HEK293T (cell line): ENCODE data around the gene CEP20.

ENCODE experiments used
- CTCF ChIA-PET: fragments of 350-600 bp; formaldehyde crosslinking; extraction: SDS; loops from one replicate; lab custom pipeline; 2021; ENCODE audit warnings: antibody characterized with exemption, inconsistent platforms; lab: Yijun Ruan, JAX
- POLR2A ChIA-PET: fragments of 350-600 bp; formaldehyde crosslinking; extraction: SDS; loops from one replicate; lab custom pipeline; 2020; ENCODE audit warnings: antibody characterized with exemption, inconsistent platforms; lab: Yijun Ruan, JAX
- DNase-seq: peaks from one replicate; pipeline ENCODE4 v3.0.0; 2012; ENCODE audit warnings: mixed read lengths; ENCODE audit errors: extremely low spot score
- ARNT ChIP-seq: fragments of 450-650 bp; IDR thresholded peaks from 2 replicates; pipeline ENCODE4 v1.6.1; 2017; ENCODE audit warnings: mild to moderate bottlenecking
- BHLHE40 ChIP-seq: fragments of 450-650 bp; IDR thresholded peaks from 2 replicates; pipeline ENCODE4 v1.6.1; 2016; ENCODE audit warnings: mild to moderate bottlenecking, moderate library complexity, borderline replicate concordance
- CTBP1 ChIP-seq: fragments of 450-650 bp; IDR thresholded peaks from 2 replicates; pipeline ENCODE4 v1.6.1; 2016; ENCODE audit warnings: borderline replicate concordance
- ELF4 ChIP-seq: fragments of 450-650 bp; IDR thresholded peaks from 2 replicates; pipeline ENCODE4 v1.6.1; 2017; ENCODE audit warnings: antibody characterized with exemption
- FOXA1 ChIP-seq: fragments of 450-650 bp; IDR thresholded peaks from 2 replicates; pipeline ENCODE4 v1.6.1; 2016; ENCODE audit warnings: mild to moderate bottlenecking
- FOXK2 ChIP-seq: fragments of 450-650 bp; IDR thresholded peaks from 2 replicates; pipeline ENCODE4 v1.6.1; 2016; ENCODE audit warnings: mild to moderate bottlenecking
- FOXM1 ChIP-seq: fragments of 450-650 bp; IDR thresholded peaks from 2 replicates; pipeline ENCODE4 v1.6.1; 2017; ENCODE audit warnings: mild to moderate bottlenecking, borderline replicate concordance
- HDGF ChIP-seq: fragments of 450-650 bp; IDR thresholded peaks from 2 replicates; pipeline ENCODE4 v1.6.1; 2017; ENCODE audit warnings: antibody characterized with exemption, borderline replicate concordance
- L3MBTL2 ChIP-seq: fragments of 450-650 bp; conservative IDR thresholded peaks from 2 replicates; pipeline ENCODE4 v1.6.1; 2016; ENCODE audit warnings: mild to moderate bottlenecking
- LEF1 ChIP-seq: fragments of 450-650 bp; IDR thresholded peaks from 2 replicates; pipeline ENCODE4 v1.6.1; 2017; ENCODE audit warnings: mild to moderate bottlenecking, borderline replicate concordance
- NFRKB ChIP-seq: fragments of 450-650 bp; IDR thresholded peaks from 2 replicates; pipeline ENCODE4 v1.6.1; 2016; ENCODE audit warnings: mild to moderate bottlenecking, moderate library complexity
- SP1 ChIP-seq: fragments of 450-650 bp; IDR thresholded peaks from 2 replicates; pipeline ENCODE4 v1.6.1; 2017
- SUZ12 ChIP-seq: fragments of 450-650 bp; IDR thresholded peaks from 2 replicates; pipeline ENCODE4 v1.6.1; 2016; ENCODE audit warnings: mild to moderate bottlenecking
- TARDBP ChIP-seq: fragments of 450-650 bp; IDR thresholded peaks from 2 replicates; pipeline ENCODE4 v1.6.1; 2016
- ZNF384 ChIP-seq: fragments of 450-650 bp; IDR thresholded peaks from 2 replicates; pipeline ENCODE4 v1.6.1; 2016
- TF ChIP-seq, protein P1 (sequence below): fragments of 450-650 bp; IDR thresholded peaks from 2 replicates; pipeline ENCODE4 v1.6.1; 2016

CEP20 gene

GRCh38 chr16:15900901-15901500 is 12.6 kb upstream of the CEP20 start:
- DNase-seq, result no peak
- TF ChIP-seq SP1 (no peak), LEF1 (no peak)
- ChIA-PET CTCF (no interaction called here), POLR2A (interaction anchor here (2.8 kb wide), 1 partner anchor 13 kb away, joined by 22 read pairs; the partner anchor contains the start of gene CEP20)

GRCh38 chr16:15900357-15900756 is 12.0 kb upstream of the CEP20 start:
- POLR2A ChIA-PET, result interaction anchor here (2.8 kb wide), 1 partner anchor 12 kb away, joined by 22 read pairs; the partner anchor contains the start of gene CEP20
- CTCF ChIA-PET, result interaction anchor here (0.6 kb wide), 1 partner anchor 104 kb away, joined by 3 read pairs; no protein-coding TSS in a partner anchor
- DNase-seq, result no peak
- TF ChIP-seq, protein P1, sequence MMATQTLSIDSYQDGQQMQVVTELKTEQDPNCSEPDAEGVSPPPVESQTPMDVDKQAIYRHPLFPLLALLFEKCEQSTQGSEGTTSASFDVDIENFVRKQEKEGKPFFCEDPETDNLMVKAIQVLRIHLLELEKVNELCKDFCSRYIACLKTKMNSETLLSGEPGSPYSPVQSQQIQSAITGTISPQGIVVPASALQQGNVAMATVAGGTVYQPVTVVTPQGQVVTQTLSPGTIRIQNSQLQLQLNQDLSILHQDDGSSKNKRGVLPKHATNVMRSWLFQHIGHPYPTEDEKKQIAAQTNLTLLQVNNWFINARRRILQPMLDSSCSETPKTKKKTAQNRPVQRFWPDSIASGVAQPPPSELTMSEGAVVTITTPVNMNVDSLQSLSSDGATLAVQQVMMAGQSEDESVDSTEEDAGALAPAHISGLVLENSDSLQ, result no peak
- TF ChIP-seq FOXA1 (no peak), L3MBTL2 (no peak), HDGF (no peak), SP1 (no peak), ELF4 (no peak), SUZ12 (no peak), LEF1 (no peak), FOXM1 (no peak), ARNT (no peak)

- POLR2A ChIA-PET, result interaction anchor here (2.8 kb wide), 1 partner anchor 11 kb away, joined by 22 read pairs; the partner anchor contains the start of gene CEP20
- CTCF ChIA-PET, result interaction anchor here (0.6 kb wide), 1 partner anchor 105 kb away, joined by 3 read pairs; no protein-coding TSS in a partner anchor
- TF ChIP-seq SUZ12 (no peak), HDGF (no peak), FOXM1 (no peak), ZNF384 (no peak), TARDBP (no peak), L3MBTL2 (no peak), NFRKB (no peak), ELF4 (no peak), FOXA1 (no peak), CTBP1 (no peak), ARNT (no peak)
- TF ChIP-seq, protein P1, result no peak
- no peak for DNase-seq
These were observed 11.2 kb upstream of the CEP20 start for GRCh38 chr16:15899538-15900100.

DNA sequence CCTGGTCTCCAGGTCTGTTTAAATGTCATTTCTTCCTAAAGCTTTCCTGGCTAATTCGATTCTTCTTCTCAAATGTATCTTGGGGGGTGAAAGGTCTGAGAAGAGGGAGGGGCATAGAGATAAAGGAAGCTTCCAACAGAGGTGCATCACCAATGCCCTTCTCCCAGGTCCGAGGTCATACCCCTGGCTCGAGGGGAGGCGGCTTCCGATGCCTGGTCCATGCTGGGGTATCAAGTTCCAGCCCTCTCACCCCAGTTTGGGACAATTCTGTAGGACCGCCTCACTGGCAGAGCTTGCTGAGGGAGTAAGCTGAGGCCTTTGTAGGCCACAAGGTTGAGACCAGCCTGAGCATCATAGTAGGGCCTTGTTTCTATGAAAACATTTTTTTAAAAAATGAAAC is 10.3 kb upstream of the CEP20 start:
- POLR2A ChIA-PET, result interaction anchor here (2.8 kb wide), 1 partner anchor 10 kb away, joined by 22 read pairs; the partner anchor contains the start of gene CEP20
- no peak for DNase-seq
- no peak for TF ChIP-seq ARNT
- CTCF ChIA-PET, result no interaction called here

DNA sequence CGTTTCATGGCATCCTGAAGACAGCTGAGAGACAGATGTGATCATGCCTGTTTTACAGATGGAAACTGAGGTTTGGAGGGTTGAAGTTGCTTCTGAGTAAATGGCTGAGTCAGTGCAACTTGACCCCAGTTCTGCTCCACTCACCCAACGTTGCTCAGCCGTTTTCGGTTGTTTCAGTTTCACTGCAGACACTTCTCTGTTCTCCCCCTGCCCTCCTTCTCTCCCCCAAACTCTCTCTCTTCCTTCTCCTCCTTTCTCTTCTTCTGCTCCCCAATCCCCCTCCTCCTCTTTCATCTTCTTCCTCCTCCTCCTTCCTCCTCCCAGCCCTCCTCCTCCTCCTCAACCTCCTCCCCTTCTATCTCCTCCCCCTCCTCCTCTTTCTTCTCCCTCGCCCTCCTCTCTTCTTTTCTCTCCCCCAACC is 9.4 kb upstream of the CEP20 start:
- no peak for TF ChIP-seq L3MBTL2
- TF ChIP-seq HDGF, result no peak
- TF ChIP-seq, protein P1, result no peak
- no peak for TF ChIP-seq SUZ12
- TF ChIP-seq BHLHE40, result no peak
- TF ChIP-seq LEF1, result no peak
- TF ChIP-seq TARDBP, result no peak
- no peak for TF ChIP-seq ELF4
- TF ChIP-seq ZNF384, result no peak
- TF ChIP-seq CTBP1, result no peak
- no peak for TF ChIP-seq FOXA1
- TF ChIP-seq FOXM1, result no peak
- no peak for TF ChIP-seq FOXK2
- TF ChIP-seq NFRKB, result no peak
- TF ChIP-seq SP1, result no peak
- no peak for TF ChIP-seq ARNT
- ChIA-PET POLR2A (no interaction called here), CTCF (no interaction called here)
- DNase-seq, result no peak

- no peak for DNase-seq
- TF ChIP-seq SUZ12, result no peak
- TF ChIP-seq FOXK2, result no peak
- TF ChIP-seq ELF4, result no peak
- TF ChIP-seq LEF1, result no peak
- no peak for TF ChIP-seq BHLHE40
- TF ChIP-seq TARDBP, result no peak
- no peak for TF ChIP-seq L3MBTL2
- no peak for TF ChIP-seq NFRKB
- TF ChIP-seq HDGF, result no peak
- no peak for TF ChIP-seq FOXA1
- no peak for TF ChIP-seq FOXM1
- no peak for TF ChIP-seq ZNF384
- TF ChIP-seq CTBP1, result no peak
- CTCF ChIA-PET, result no interaction called here
- POLR2A ChIA-PET, result interaction anchor here (1.0 kb wide), 1 partner anchor 9 kb away, joined by 3 read pairs; the partner anchor contains the start of gene CEP20
These were observed 8.8 kb upstream of the CEP20 start for GRCh38 chr16:15897121-15897780.
